ENCODE data around the gene AHRR.

AHRR gene

GRCh38 chr5:389891-390622, 68.5 kb downstream of the AHRR start:
- TF ChIP-seq CTCF (IDR thresholded peaks at IDR 0.05; ENCODE audit: control insufficient read depth, extremely low read depth, insufficient read depth): no peak
- DNase-seq (ENCODE audit: low read depth): no peak
- H3K4me3 ChIP-seq (ENCODE audit: low read depth, low read length): no peak overlapping the region

GRCh38 chr5:390623-391491, 69.3 kb downstream of the AHRR start:
- DNase-seq (ENCODE audit: low read depth): no peak
- no peak for TF ChIP-seq CTCF (IDR thresholded peaks at IDR 0.05; ENCODE audit: control insufficient read depth, extremely low read depth, insufficient read depth)
- no peak overlapping the region for H3K4me3 ChIP-seq (ENCODE audit: low read depth, low read length)

GRCh38 chr5:392431-392988, 71.0 kb downstream of the AHRR start:
- DNase-seq (ENCODE audit: low read depth): no peak
- no peak overlapping the region for H3K4me3 ChIP-seq (ENCODE audit: low read depth, low read length)
- TF ChIP-seq CTCF (IDR thresholded peaks at IDR 0.05; ENCODE audit: control insufficient read depth, extremely low read depth, insufficient read depth): no peak

- DNase-seq (ENCODE audit: low read depth): no peak
- H3K4me3 ChIP-seq (ENCODE audit: low read depth, low read length): no peak overlapping the region
- no peak for TF ChIP-seq CTCF (IDR thresholded peaks at IDR 0.05; ENCODE audit: control insufficient read depth, extremely low read depth, insufficient read depth)
These were observed 72.3 kb downstream of the AHRR start for GRCh38 chr5:393846-394275.

GRCh38 chr5:394671-395155, 73.2 kb downstream of the AHRR start:
- no peak for DNase-seq (ENCODE audit: low read depth)
- TF ChIP-seq CTCF (IDR thresholded peaks at IDR 0.05; ENCODE audit: control insufficient read depth, extremely low read depth, insufficient read depth): no peak
- no peak overlapping the region for H3K4me3 ChIP-seq (ENCODE audit: low read depth, low read length)

GRCh38 chr5:395156-395920, 73.8 kb downstream of the AHRR start:
- H3K4me3 ChIP-seq (ENCODE audit: low read depth, low read length): no peak overlapping the region
- TF ChIP-seq CTCF (IDR thresholded peaks at IDR 0.05; ENCODE audit: control insufficient read depth, extremely low read depth, insufficient read depth): no peak
- no peak for DNase-seq (ENCODE audit: low read depth)

Data from LNCaP clone FGC (cell line).